ENCODE data around the gene ACSS1.
A peak's percentile ranks its signal among the peaks of the same experiment; 100 is the strongest.

ACSS1 gene

GRCh38 chr20:25085756-25086495 lies 28.0 kb upstream of the ACSS1 start:
- H3K36me3 ChIP-seq (ENCODE audit: control insufficient read depth, insufficient read depth, low read length), result no peaks in the 10 kb centered on the region
- peaks cover 4% of the 10 kb centered on the region for H3K4me1 ChIP-seq (ENCODE audit: control insufficient read depth, insufficient read depth, low read length)
- H3K4me3 ChIP-seq (ENCODE audit: low read depth, low read length), result no peak overlapping the region
- no peak overlapping the region for H3K9ac ChIP-seq (ENCODE audit: low read depth, low read length)
- no peaks in the 10 kb centered on the region for H3K9me3 ChIP-seq (ENCODE audit: control insufficient read depth, insufficient read depth, low read length)
- H3K27me3 ChIP-seq (ENCODE audit: control insufficient read depth, insufficient read depth, low read length), result peaks cover 92% of the 10 kb centered on the region

DNA sequence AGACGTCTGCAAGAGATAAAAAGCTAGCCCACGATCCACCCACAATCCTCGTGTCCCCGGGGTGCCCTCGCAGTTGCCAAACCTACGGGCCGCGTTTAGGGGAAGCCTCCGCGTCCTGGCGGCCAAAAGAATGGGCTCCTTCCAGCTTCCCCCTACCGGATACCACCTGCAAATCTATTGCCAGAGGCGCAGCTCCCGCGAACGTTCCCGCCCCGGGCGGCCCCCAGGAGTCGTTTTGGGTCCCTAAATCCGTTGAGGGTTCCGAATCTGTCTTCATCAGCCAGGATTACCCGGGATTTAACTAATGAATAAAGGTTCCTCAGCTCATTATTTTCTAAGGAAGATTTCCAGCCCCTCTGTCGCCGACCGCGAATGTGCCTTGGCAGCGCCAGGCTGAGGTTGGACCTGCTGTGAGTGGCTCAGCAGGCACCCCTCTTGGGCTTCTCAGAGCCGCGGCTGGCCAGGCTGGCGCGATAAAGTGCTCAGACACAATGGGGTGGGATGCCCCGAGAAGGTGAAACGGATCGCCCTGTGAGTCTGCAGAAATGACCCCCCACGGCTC lies 26.8 kb upstream of the ACSS1 start:
- no peaks in the 10 kb centered on the region for H3K36me3 ChIP-seq (ENCODE audit: control insufficient read depth, insufficient read depth, low read length)
- H3K9ac ChIP-seq (ENCODE audit: low read depth, low read length), result no peak overlapping the region
- peaks cover 4% of the 10 kb centered on the region for H3K4me1 ChIP-seq (ENCODE audit: control insufficient read depth, insufficient read depth, low read length)
- no peaks in the 10 kb centered on the region for H3K9me3 ChIP-seq (ENCODE audit: control insufficient read depth, insufficient read depth, low read length)
- H3K4me3 ChIP-seq (ENCODE audit: low read depth, low read length), result peak overlapping the region; percentile 56
- peaks cover 95% of the 10 kb centered on the region for H3K27me3 ChIP-seq (ENCODE audit: control insufficient read depth, insufficient read depth, low read length)

- no peak overlapping the region for H3K9ac ChIP-seq (ENCODE audit: low read depth, low read length)
- H3K4me3 ChIP-seq (ENCODE audit: low read depth, low read length), result peak overlapping the region; percentile 56
- H3K9me3 ChIP-seq (ENCODE audit: control insufficient read depth, insufficient read depth, low read length), result no peaks in the 10 kb centered on the region
- peaks cover 4% of the 10 kb centered on the region for H3K4me1 ChIP-seq (ENCODE audit: control insufficient read depth, insufficient read depth, low read length)
- H3K36me3 ChIP-seq (ENCODE audit: control insufficient read depth, insufficient read depth, low read length), result no peaks in the 10 kb centered on the region
- H3K27me3 ChIP-seq (ENCODE audit: control insufficient read depth, insufficient read depth, low read length), result peaks cover 97% of the 10 kb centered on the region
Measured at GRCh38 chr20:25083773-25084625, 26.1 kb upstream of the ACSS1 start.

DNA sequence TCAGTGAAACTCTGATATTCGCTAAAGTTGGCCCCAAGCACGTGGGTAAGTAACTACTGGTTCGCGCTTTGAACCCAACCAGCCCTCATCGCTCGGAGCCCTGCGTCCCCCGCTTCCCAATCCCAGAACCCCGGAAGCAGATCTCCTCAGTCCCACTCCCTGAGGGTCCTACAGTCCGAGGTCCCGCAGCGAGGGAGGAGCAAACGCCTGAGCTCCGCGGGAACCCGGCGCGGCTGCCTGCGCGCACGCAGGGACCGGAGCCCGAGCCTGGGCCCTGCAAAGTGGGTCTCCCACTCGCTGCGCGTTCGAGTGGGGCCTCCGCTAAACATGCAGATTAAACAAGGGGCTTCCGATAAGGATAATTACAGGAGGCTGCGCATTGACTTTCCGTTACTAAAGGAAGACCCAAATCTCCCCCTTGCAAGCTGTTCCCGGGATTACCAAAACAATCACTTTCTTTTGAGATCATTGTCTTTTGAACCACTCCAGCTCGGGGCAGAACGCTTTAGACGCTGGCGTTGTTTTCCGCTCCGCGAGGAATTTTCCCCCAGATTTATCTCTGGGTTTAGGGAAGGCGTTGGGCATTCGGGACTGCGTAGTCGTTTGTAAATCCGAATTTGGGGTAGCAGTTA lies 25.3 kb upstream of the ACSS1 start:
- Histone ChIP-seq H3K27me3 (ENCODE audit: control insufficient read depth, insufficient read depth, low read length) (peaks cover 99% of the 10 kb centered on the region), H3K36me3 (ENCODE audit: control insufficient read depth, insufficient read depth, low read length) (no peaks in the 10 kb centered on the region), H3K9ac (ENCODE audit: low read depth, low read length) (no peak overlapping the region), H3K4me3 (ENCODE audit: low read depth, low read length) (peak overlapping the region; percentile 56), H3K9me3 (ENCODE audit: control insufficient read depth, insufficient read depth, low read length) (no peaks in the 10 kb centered on the region), H3K4me1 (ENCODE audit: control insufficient read depth, insufficient read depth, low read length) (peaks cover 4% of the 10 kb centered on the region)

DNA sequence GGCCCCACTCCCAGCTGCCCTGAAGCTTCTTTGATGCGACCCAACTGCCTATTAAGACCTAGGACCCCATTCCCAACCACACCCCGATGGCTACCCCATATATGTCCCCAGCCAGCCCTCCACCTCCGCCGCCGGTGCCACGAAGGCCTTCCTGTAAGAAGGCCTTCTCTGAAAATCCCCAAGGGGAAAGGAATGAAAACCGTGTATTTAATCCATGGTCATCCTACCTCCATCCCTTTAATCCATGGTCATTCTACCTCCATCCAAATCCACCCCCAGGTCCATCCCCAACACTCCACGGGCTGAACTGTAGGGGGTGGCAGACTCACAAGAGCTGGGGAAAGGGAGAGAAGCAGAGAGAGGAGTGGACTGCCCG lies 24.5 kb upstream of the ACSS1 start:
- Histone ChIP-seq H3K4me3 (ENCODE audit: low read depth, low read length) (peak overlapping the region; percentile 32), H3K27me3 (ENCODE audit: control insufficient read depth, insufficient read depth, low read length) (peaks cover 99% of the 10 kb centered on the region), H3K9me3 (ENCODE audit: control insufficient read depth, insufficient read depth, low read length) (no peaks in the 10 kb centered on the region), H3K4me1 (ENCODE audit: control insufficient read depth, insufficient read depth, low read length) (peaks cover 4% of the 10 kb centered on the region), H3K9ac (ENCODE audit: low read depth, low read length) (no peak overlapping the region), H3K36me3 (ENCODE audit: control insufficient read depth, insufficient read depth, low read length) (no peaks in the 10 kb centered on the region)

- H3K27me3 ChIP-seq (ENCODE audit: control insufficient read depth, insufficient read depth, low read length), result peaks cover 99% of the 10 kb centered on the region
- peak within 1 kb of the TSS; percentile 69 for H3K4me3 ChIP-seq (ENCODE audit: low read depth, low read length)
- H3K9ac ChIP-seq (ENCODE audit: low read depth, low read length), result no peak within 1 kb of the TSS
Measured at GRCh38 chr20:25081730-25082497, 24.0 kb upstream of the ACSS1 start, which contains the start of gene VSX1. Gene VSX1 (minus strand): TSS chr20:25082141. CDS start chr20:25082096, 45 bp downstream.

GRCh38 chr20:25081065-25081729 lies 23.3 kb upstream of the ACSS1 start:
- no peaks in the 10 kb centered on the region for H3K36me3 ChIP-seq (ENCODE audit: control insufficient read depth, insufficient read depth, low read length)
- H3K4me3 ChIP-seq (ENCODE audit: low read depth, low read length), result peak overlapping the region; percentile 69
- peaks cover 99% of the 10 kb centered on the region for H3K27me3 ChIP-seq (ENCODE audit: control insufficient read depth, insufficient read depth, low read length)
- H3K4me1 ChIP-seq (ENCODE audit: control insufficient read depth, insufficient read depth, low read length), result peaks cover 4% of the 10 kb centered on the region
- H3K9me3 ChIP-seq (ENCODE audit: control insufficient read depth, insufficient read depth, low read length), result no peaks in the 10 kb centered on the region
- H3K9ac ChIP-seq (ENCODE audit: low read depth, low read length), result no peak overlapping the region

More at GRCh38 chr20:25081730-25082497, 24.0 kb upstream of the ACSS1 start, which contains the start of gene VSX1:
- no peaks in the 10 kb centered on the region for H3K36me3 ChIP-seq (ENCODE audit: control insufficient read depth, insufficient read depth, low read length)
- peaks cover 4% of the 10 kb centered on the region for H3K4me1 ChIP-seq (ENCODE audit: control insufficient read depth, insufficient read depth, low read length)
- no peaks in the 10 kb centered on the region for H3K9me3 ChIP-seq (ENCODE audit: control insufficient read depth, insufficient read depth, low read length)

DNA sequence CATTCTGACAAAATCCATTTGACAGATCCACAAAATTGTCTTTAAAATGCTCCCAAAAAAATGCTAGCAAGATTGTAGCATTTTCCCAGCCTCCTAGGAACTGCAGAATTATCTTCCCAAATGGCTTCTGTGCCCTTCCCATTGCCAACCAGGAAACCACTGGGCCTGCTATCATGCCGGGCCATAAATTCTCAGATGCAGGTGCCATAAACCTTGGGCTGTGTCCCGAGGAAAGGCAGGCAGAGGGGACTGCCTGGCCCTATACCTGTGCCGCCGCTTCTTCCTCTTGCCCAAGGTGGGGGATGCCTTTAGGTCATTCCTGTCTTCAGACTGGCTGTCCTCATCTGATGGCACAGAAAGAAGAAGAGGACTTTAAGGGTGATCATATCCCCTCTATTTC lies 21.2 kb upstream of the ACSS1 start:
- Histone ChIP-seq H3K4me1 (ENCODE audit: control insufficient read depth, insufficient read depth, low read length) (peaks cover 4% of the 10 kb centered on the region), H3K27me3 (ENCODE audit: control insufficient read depth, insufficient read depth, low read length) (peaks cover 96% of the 10 kb centered on the region), H3K36me3 (ENCODE audit: control insufficient read depth, insufficient read depth, low read length) (no peaks in the 10 kb centered on the region), H3K9ac (ENCODE audit: low read depth, low read length) (no peak overlapping the region), H3K9me3 (ENCODE audit: control insufficient read depth, insufficient read depth, low read length) (no peaks in the 10 kb centered on the region), H3K4me3 (ENCODE audit: low read depth, low read length) (no peak overlapping the region)

- Histone ChIP-seq H3K9ac (ENCODE audit: low read depth, low read length) (no peak overlapping the region), H3K36me3 (ENCODE audit: control insufficient read depth, insufficient read depth, low read length) (no peaks in the 10 kb centered on the region), H3K27me3 (ENCODE audit: control insufficient read depth, insufficient read depth, low read length) (peaks cover 90% of the 10 kb centered on the region), H3K4me3 (ENCODE audit: low read depth, low read length) (no peak overlapping the region), H3K4me1 (ENCODE audit: control insufficient read depth, insufficient read depth, low read length) (peaks cover 4% of the 10 kb centered on the region), H3K9me3 (ENCODE audit: control insufficient read depth, insufficient read depth, low read length) (no peaks in the 10 kb centered on the region)
Measured at GRCh38 chr20:25078662-25079061, 20.7 kb upstream of the ACSS1 start.

DNA sequence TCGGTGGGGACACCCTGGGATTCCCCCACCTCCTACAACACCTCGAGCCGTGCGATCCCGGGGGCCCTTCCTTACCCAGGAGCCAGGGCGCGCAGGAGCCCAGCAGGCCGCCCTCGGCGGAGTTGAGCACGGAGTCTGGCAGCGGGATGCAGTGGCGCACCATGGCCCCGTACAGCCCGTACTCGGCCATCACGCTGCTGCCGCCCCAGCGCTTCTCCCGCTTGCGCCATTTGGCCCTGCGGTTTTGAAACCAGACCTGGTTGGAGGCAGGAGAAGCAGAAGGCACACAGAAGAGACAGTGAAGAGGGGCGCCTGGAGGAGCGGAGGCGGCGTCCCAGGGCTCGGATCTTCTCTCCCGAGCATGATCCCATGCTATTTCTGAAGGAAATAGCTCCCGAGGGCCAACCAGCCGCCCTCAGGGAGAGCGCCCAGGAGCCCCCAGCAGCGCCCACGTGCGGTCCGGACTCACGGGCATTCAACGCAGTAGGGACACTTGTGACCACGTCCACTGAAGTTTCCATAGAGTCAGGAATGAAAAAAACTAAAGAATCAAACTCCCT lies 19.8 kb upstream of the ACSS1 start:
- H3K4me3 ChIP-seq (ENCODE audit: low read depth, low read length), result peak overlapping the region; percentile 48
- no peak overlapping the region for H3K9ac ChIP-seq (ENCODE audit: low read depth, low read length)
- no peaks in the 10 kb centered on the region for H3K9me3 ChIP-seq (ENCODE audit: control insufficient read depth, insufficient read depth, low read length)
- peaks cover 1% of the 10 kb centered on the region for H3K4me1 ChIP-seq (ENCODE audit: control insufficient read depth, insufficient read depth, low read length)
- no peaks in the 10 kb centered on the region for H3K36me3 ChIP-seq (ENCODE audit: control insufficient read depth, insufficient read depth, low read length)
- H3K27me3 ChIP-seq (ENCODE audit: control insufficient read depth, insufficient read depth, low read length), result peaks cover 81% of the 10 kb centered on the region

Data from iPS-15b (cell line).